Parathyroid adenoma (tissue), 2 donors: Measurements from ENCODE around the gene SLC4A1AP.
A peak's percentile ranks its signal among the peaks of the same experiment; 100 is the strongest.
"Not testable (repeated sequence)": the region's sequence is repeated elsewhere in the genome, so short reads cannot be mapped to it uniquely, and the experiment has no call there.

Experiments
- H2AFZ ChIP-seq: fragments of 300-600 bp; sonication (generic); one replicate; pipeline ENCODE4 v1.7.0; 2017; ENCODE audit warnings: antibody characterized with exemption, mild to moderate bottlenecking
- H3K27ac ChIP-seq: fragments of 300-600 bp; sonication (generic); one replicate; pipeline ENCODE4 v1.7.0; 2017
- H3K27me3 ChIP-seq: fragments of 300-600 bp; sonication (generic); one replicate; pipeline ENCODE4 v1.7.0; 2017; ENCODE audit warnings: low read length; ENCODE audit not compliant: control insufficient read depth, insufficient read depth
- H3K36me3 ChIP-seq: fragments of 300-600 bp; sonication (generic); one replicate; pipeline ENCODE4 v1.7.0; 2017; ENCODE audit warnings: low read length; ENCODE audit not compliant: control insufficient read depth, insufficient read depth
- H3K4me1 ChIP-seq: fragments of 300-600 bp; sonication (generic); one replicate; pipeline ENCODE4 v1.7.0; 2017; ENCODE audit warnings: control low read depth
- H3K4me2 ChIP-seq: fragments of 300-600 bp; sonication (generic); one replicate; pipeline ENCODE4 v1.7.0; 2017; ENCODE audit warnings: low read length
- H3K4me3 ChIP-seq: fragments of 300-600 bp; sonication (generic); one replicate; pipeline ENCODE4 v1.7.0; 2017; ENCODE audit warnings: low read depth, low read length
- H3K79me2 ChIP-seq: fragments of 300-600 bp; sonication (generic); one replicate; pipeline ENCODE4 v1.7.0; 2017; ENCODE audit warnings: control low read depth
- H3K9ac ChIP-seq: fragments of 300-600 bp; sonication (generic); one replicate; pipeline ENCODE4 v1.7.0; 2017; ENCODE audit warnings: mild to moderate bottlenecking
- H3K9me3 ChIP-seq: fragments of 300-600 bp; sonication (generic); one replicate; pipeline ENCODE4 v1.7.0; 2017; ENCODE audit warnings: low read length; ENCODE audit not compliant: control insufficient read depth
- TF ChIP-seq, protein P1 (sequence below): fragments of 300-600 bp; sonication (generic); IDR thresholded peaks from one replicate; pipeline ENCODE4 v1.7.0; 2017; ENCODE audit warnings: antibody characterized with exemption, mild to moderate bottlenecking
- donor health status: primary hyperparathyroidism.

SLC4A1AP gene

DNA sequence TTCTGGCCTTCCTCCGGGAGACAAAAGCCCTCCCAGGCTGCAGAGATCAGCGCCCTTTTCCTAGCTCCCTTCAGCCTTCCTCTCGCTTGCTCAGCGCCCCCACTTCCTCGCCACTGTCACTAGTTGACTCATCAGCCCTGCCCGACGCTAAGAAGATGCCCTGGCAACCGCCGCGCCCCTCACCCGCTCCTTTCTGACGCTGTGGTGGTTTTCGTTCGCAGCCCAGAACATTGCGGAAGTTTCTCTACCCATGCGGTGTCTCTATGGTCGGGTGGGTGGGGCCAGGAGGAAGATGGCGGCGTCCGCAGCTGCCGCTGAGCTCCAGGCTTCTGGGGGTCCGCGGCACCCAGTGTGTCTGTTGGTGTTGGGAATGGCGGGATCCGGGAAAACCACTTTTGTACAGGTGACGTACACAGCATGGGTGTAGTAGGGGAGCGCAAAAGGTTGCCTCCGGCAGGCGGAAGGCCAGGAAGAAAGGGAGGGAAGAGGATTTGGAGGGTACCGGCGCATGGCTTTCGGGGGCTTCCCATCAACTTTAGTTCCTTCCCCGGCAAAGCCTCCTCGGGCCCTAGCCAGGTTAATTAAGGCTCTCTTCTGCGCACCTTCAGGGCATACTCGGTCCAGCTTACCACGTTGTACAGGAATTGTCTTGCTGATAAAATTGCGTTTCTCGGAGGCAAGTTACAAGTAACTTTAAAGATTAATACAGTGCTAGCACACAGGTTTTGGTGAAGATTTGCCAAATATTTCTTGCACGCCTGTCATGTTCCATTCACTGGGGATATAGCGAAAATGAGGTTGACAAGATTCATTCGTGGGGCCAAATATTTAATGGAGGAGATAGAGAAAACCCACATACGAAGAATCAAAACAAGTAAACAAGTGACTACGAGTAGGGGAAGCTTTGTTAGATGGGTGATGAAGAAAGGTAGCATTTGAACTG is 34.7 kb upstream of the SLC4A1AP start, which contains the start of the genes CCDC121 and GPN1:
CCDC121 (minus strand) TSS at position 246 of the 943 bp plus-strand sequence. CDS start 1,213 bp downstream, outside the sequence.
GPN1 (plus strand) TSS at position 284 of the 943 bp plus-strand sequence; CDS start at position 293, 9 bp downstream.
- Histone ChIP-seq H3K36me3 (no peaks in the 10 kb centered on the region), H2AFZ (peak within 1 kb of the TSS; percentile 99), H3K4me2 (peak within 1 kb of the TSS; percentile 86), H3K4me3 (peak within 1 kb of the TSS; percentile 94), H3K27ac (peak within 1 kb of the TSS; percentile 59), H3K9ac (no peak within 1 kb of the TSS), H3K9me3 (no peaks in the 10 kb centered on the region), H3K4me1 (peaks cover 7% of the 10 kb centered on the region), H3K27me3 (no peaks in the 10 kb centered on the region), H3K79me2 (no peaks in the 10 kb centered on the region)
- TF ChIP-seq, protein P1, sequence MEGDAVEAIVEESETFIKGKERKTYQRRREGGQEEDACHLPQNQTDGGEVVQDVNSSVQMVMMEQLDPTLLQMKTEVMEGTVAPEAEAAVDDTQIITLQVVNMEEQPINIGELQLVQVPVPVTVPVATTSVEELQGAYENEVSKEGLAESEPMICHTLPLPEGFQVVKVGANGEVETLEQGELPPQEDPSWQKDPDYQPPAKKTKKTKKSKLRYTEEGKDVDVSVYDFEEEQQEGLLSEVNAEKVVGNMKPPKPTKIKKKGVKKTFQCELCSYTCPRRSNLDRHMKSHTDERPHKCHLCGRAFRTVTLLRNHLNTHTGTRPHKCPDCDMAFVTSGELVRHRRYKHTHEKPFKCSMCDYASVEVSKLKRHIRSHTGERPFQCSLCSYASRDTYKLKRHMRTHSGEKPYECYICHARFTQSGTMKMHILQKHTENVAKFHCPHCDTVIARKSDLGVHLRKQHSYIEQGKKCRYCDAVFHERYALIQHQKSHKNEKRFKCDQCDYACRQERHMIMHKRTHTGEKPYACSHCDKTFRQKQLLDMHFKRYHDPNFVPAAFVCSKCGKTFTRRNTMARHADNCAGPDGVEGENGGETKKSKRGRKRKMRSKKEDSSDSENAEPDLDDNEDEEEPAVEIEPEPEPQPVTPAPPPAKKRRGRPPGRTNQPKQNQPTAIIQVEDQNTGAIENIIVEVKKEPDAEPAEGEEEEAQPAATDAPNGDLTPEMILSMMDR = no peak

DNA sequence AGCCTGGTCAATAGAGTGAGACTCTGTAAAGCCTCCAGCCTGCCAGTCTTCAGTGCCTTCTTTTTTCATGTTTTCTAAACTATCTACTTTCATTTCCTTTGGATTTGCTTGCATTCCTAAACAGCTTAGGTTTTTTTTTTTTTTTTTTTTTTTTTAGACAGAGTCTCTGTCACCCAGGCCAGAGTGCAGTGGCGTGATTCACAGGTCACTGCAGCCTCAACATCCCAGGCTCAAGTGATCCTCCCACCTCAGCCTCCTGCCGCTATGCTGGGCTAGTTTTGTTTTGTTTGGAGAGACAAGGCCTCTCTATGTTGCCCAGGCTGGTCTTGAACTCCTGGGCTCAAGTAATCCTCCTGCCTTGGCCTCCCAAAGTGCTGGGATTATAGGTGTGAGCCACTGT is 33.4 kb upstream of the SLC4A1AP start:
- not testable (repeated sequence) for H2AFZ ChIP-seq, H3K9ac ChIP-seq, H3K27me3 ChIP-seq, H3K4me2 ChIP-seq, H3K27ac ChIP-seq, H3K79me2 ChIP-seq, H3K4me1 ChIP-seq, H3K36me3 ChIP-seq, H3K4me3 ChIP-seq, H3K9me3 ChIP-seq

DNA sequence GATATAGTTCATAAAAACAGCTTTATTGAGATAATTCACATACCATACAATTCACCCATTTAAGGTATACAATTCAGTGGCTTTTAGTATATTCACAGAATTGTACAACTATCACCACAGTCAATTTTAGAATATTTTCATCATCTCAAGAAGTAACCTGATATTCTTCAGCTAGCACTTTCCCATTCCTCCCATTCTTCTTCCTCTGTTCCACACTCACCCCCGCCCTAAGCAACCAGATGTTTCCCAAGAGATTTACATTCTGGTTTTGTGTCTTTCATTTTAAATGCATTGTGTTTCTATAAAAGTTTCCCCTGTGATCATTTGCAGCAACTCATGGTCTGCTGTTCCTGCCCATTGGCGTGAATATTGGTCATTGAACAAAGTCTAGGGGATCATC is 29.4 kb upstream of the SLC4A1AP start:
- Histone ChIP-seq H3K27ac (no peak overlapping the region), H3K4me1 (peaks cover 7% of the 10 kb centered on the region), H3K36me3 (no peaks in the 10 kb centered on the region), H3K4me3 (no peak overlapping the region), H3K79me2 (no peaks in the 10 kb centered on the region), H3K27me3 (no peaks in the 10 kb centered on the region), H3K9me3 (no peaks in the 10 kb centered on the region), H2AFZ (no peak overlapping the region), H3K9ac (no peak overlapping the region), H3K4me2 (no peak overlapping the region)
- TF ChIP-seq, protein P1 = no peak

DNA sequence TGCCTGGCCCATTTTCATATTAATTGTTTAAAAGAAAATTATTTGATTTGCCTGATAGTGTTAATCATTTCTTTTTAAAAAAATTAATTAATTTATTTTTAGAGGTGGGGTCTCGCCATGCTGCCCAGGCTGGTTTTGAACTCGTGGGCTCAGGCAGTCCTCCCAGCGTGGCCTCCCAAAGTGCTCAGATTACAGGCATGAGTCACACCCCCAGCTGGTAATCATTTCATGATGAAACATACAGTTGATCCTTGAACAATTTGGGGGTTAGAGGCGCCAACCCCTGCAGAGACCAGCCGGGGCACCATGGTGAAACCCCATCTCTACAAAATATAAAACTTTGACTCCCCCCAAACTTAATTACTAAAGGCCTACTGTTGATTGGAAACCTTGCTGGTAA is 26.9 kb upstream of the SLC4A1AP start:
- H3K27me3 ChIP-seq = no peaks in the 10 kb centered on the region
- H3K9me3 ChIP-seq = no peaks in the 10 kb centered on the region
- no peak overlapping the region for H3K4me2 ChIP-seq
- H2AFZ ChIP-seq = no peak overlapping the region
- TF ChIP-seq, protein P1 = no peak
- H3K4me1 ChIP-seq = no peaks in the 10 kb centered on the region
- no peak overlapping the region for H3K27ac ChIP-seq
- H3K79me2 ChIP-seq = no peaks in the 10 kb centered on the region
- H3K4me3 ChIP-seq = no peak overlapping the region
- H3K9ac ChIP-seq = no peak overlapping the region
- no peaks in the 10 kb centered on the region for H3K36me3 ChIP-seq

DNA sequence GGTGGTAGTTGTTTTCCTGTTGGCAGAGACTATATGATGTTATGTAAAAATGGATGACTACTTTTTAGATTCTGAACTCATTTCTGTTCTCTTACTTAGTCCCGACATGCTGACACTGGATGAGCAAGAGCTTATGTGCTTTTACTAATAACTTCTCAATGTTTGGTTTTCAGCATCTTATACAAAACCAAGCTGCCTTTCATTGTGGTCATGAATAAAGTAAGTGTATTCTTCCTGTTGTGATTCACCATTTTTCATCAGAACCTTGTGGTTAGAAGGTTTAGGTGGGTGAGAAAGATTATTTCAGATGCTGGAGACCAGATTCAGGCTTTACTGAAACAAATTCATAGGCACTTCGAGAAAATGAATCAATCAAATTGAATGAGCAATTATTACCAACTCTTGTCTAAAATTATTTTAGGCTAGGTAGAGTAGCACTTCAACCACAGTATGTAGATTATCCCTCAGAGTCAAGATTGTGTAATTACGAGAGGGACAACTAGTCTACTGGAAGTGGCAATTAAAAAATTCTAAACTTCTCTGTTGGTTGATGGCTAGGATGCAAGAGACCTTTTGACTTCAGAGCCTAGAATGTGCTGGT is 25.6 kb upstream of the SLC4A1AP start:
- TF ChIP-seq, protein P1 = no peak

More for the DNA sequence above, 25.6 kb upstream of the SLC4A1AP start:
- H3K27ac ChIP-seq = no peak overlapping the region
- no peaks in the 10 kb centered on the region for H3K36me3 ChIP-seq
- no peak overlapping the region for H3K4me3 ChIP-seq
- no peak overlapping the region for H2AFZ ChIP-seq
- no peaks in the 10 kb centered on the region for H3K27me3 ChIP-seq
- H3K9ac ChIP-seq = no peak overlapping the region
- H3K4me1 ChIP-seq = no peaks in the 10 kb centered on the region
- H3K4me2 ChIP-seq = no peak overlapping the region
- no peaks in the 10 kb centered on the region for H3K9me3 ChIP-seq
- no peaks in the 10 kb centered on the region for H3K79me2 ChIP-seq
